Measurements from ENCODE around the gene MT1F.
"Not testable (repeated sequence)": the region's sequence is repeated elsewhere in the genome, so short reads cannot be mapped to it uniquely, and the experiment has no call there.

The MT1F gene

GRCh38 chr16:56673921-56674320, 16.2 kb downstream of the MT1F start:
- DNase-seq = no peak

- DNase-seq = not testable (repeated sequence)
These were observed 16.8 kb downstream of the MT1F start for GRCh38 chr16:56674570-56674969.

GRCh38 chr16:56675685-56676210, 18.0 kb downstream of the MT1F start:
- DNase-seq = no peak

- no peak for DNase-seq
These were observed 19.7 kb downstream of the MT1F start for GRCh38 chr16:56677474-56677873.

GRCh38 chr16:56679078-56679730, 21.4 kb downstream of the MT1F start:
- no peak for DNase-seq

GRCh38 chr16:56679818-56680217, 22.1 kb downstream of the MT1F start:
- no peak for DNase-seq

- peak; percentile 40 for DNase-seq
These were observed 24.4 kb downstream of the MT1F start, which contains the start of gene MT1X for GRCh38 chr16:56681939-56682702. MT1X (plus strand) TSS chr16:56682470; CDS start chr16:56682541, 71 bp downstream.

GRCh38 chr16:56682703-56683397, 25.1 kb downstream of the MT1F start:
- DNase-seq = no peak

- DNase-seq = no peak
These were observed 25.8 kb downstream of the MT1F start for GRCh38 chr16:56683424-56684172.

GRCh38 chr16:56684256-56684925, 26.6 kb downstream of the MT1F start:
- DNase-seq = no peak

- DNase-seq = no peak
These were observed 27.3 kb downstream of the MT1F start for GRCh38 chr16:56684926-56685590.

- no peak for DNase-seq
These were observed 29.0 kb downstream of the MT1F start for GRCh38 chr16:56686758-56687157.

GRCh38 chr16:56688762-56689161, 31.0 kb downstream of the MT1F start:
- DNase-seq = no peak

GRCh38 chr16:56689171-56689570, 31.4 kb downstream of the MT1F start:
- no peak for DNase-seq

- no peak for DNase-seq
These were observed 32.8 kb downstream of the MT1F start for GRCh38 chr16:56690420-56691122.

GRCh38 chr16:56691885-56692284, 34.1 kb downstream of the MT1F start:
- no peak for DNase-seq

GRCh38 chr16:56695246-56695645, 37.5 kb downstream of the MT1F start:
- no peak for DNase-seq

GRCh38 chr16:56697456-56698155, 39.8 kb downstream of the MT1F start:
- no peak for DNase-seq

GRCh38 chr16:56700195-56700594, 42.4 kb downstream of the MT1F start:
- DNase-seq = no peak

- no peak for DNase-seq
These were observed 42.9 kb downstream of the MT1F start for GRCh38 chr16:56700631-56701030.

Measured in NCI-H524 treated with DMSO at 0.1 percent for 48 hours (cell line).